Progenitor cell of endocrine pancreas (in vitro differentiated cells): ENCODE results near the gene TMEM163. TPM values are rescaled to one million over a fixed set of nuclear protein-coding genes. Genes with fewer than 3 reads are reported as not detected.
A peak's percentile ranks its signal among the peaks of the same experiment; 100 is the strongest.

ENCODE experiments used
- DNase-seq: peaks from one replicate; pipeline ENCODE4 v3.0.0; 2021; ENCODE audit warnings: low spot score; ENCODE audit not compliant: unreplicated experiment
- H3K27ac Mint-ChIP-seq: 2 replicates; pipeline ENCODE4 v1.8.0; 2021; ENCODE audit warnings: mild to moderate bottlenecking, moderate library complexity, mixed read lengths
- H3K27me3 Mint-ChIP-seq: 2 replicates; pipeline ENCODE4 v1.8.0; 2021; ENCODE audit warnings: mixed read lengths
- H3K36me3 Mint-ChIP-seq: 2 replicates; pipeline ENCODE4 v1.8.0; 2022; ENCODE audit warnings: mixed read lengths; ENCODE audit not compliant: insufficient read depth
- H3K4me1 Mint-ChIP-seq: 2 replicates; pipeline ENCODE4 v1.8.0; 2021; ENCODE audit warnings: low read depth, mixed read lengths
- H3K4me3 Mint-ChIP-seq: 2 replicates; pipeline ENCODE4 v1.8.0; 2021; ENCODE audit warnings: low read depth, mild to moderate bottlenecking, moderate library complexity, mixed read lengths
- H3K9me3 Mint-ChIP-seq: 2 replicates; pipeline ENCODE4 v1.8.0; 2021; ENCODE audit warnings: low read depth, mixed read lengths
- total RNA-seq: library from RNA; stranded (reverse); gene quantifications from 2 replicates; pipeline ENCODE4 v1.2.1, GENCODE V29; 2021
- TF ChIP-seq, protein P1 (sequence below): fragments of 200-600 bp; sonication (generic); IDR thresholded peaks from one replicate; pipeline ENCODE4 v1.5.0; 2021; ENCODE audit warnings: antibody characterized with exemption, mild to moderate bottlenecking; ENCODE audit not compliant: unreplicated experiment

Gene TMEM163
- total RNA-seq, 1 donor from 2014 or later: 3.8 TPM

DNA sequence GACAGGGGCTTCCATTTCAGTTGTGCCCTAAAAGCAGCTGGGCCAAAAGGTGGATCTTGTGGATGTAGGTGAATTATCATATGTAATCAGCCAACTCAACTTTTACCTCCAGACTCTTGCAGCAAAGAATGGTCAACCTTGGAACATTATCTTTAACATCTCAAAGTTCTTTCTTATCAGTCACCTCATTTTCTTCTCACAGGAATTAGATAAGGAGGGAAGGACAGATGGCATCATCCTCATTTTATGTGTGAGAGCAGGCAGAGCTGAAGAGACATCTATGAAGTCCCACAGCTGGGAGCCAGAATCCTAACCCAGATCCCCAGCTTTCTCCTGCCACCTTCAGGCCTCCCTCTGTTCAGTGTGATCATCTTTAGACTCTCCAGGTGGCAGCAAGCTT, 282.9 kb downstream of the TMEM163 start:
- no peaks in the 10 kb centered on the region for H3K27me3 Mint-ChIP-seq
- no peaks in the 10 kb centered on the region for H3K9me3 Mint-ChIP-seq
- H3K27ac Mint-ChIP-seq: peak overlapping the region; percentile 27
- TF ChIP-seq, protein P1, sequence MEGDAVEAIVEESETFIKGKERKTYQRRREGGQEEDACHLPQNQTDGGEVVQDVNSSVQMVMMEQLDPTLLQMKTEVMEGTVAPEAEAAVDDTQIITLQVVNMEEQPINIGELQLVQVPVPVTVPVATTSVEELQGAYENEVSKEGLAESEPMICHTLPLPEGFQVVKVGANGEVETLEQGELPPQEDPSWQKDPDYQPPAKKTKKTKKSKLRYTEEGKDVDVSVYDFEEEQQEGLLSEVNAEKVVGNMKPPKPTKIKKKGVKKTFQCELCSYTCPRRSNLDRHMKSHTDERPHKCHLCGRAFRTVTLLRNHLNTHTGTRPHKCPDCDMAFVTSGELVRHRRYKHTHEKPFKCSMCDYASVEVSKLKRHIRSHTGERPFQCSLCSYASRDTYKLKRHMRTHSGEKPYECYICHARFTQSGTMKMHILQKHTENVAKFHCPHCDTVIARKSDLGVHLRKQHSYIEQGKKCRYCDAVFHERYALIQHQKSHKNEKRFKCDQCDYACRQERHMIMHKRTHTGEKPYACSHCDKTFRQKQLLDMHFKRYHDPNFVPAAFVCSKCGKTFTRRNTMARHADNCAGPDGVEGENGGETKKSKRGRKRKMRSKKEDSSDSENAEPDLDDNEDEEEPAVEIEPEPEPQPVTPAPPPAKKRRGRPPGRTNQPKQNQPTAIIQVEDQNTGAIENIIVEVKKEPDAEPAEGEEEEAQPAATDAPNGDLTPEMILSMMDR: no peak
- peaks cover 43% of the 10 kb centered on the region for H3K4me1 Mint-ChIP-seq
- no peak overlapping the region for H3K4me3 Mint-ChIP-seq
- DNase-seq: no peak
- peaks cover 50% of the 10 kb centered on the region for H3K36me3 Mint-ChIP-seq

DNA sequence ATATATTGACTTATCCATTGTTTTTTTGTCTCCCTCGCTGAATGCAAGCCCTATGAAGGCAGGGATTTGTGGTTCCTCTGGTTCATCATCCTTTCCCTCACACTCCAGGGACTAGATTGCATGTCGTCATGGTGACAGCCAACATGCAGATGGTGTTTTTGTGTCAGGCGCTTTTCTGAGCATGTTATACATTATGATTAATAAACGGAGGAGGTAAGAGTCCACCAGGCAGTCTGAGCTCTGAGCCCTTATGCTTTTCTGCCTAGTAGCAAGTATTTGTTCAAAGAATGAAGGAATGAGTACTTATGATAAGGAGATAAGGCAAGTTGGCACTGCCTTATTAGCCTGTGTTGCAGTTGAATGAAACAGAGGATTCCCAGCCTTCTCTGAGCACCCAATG, 283.3 kb downstream of the TMEM163 start:
- DNase-seq: no peak
- no peak overlapping the region for H3K27ac Mint-ChIP-seq
- H3K4me3 Mint-ChIP-seq: no peak overlapping the region
- TF ChIP-seq, protein P1: no peak
- peaks cover 47% of the 10 kb centered on the region for H3K4me1 Mint-ChIP-seq
- H3K27me3 Mint-ChIP-seq: no peaks in the 10 kb centered on the region
- no peaks in the 10 kb centered on the region for H3K9me3 Mint-ChIP-seq
- H3K36me3 Mint-ChIP-seq: peaks cover 51% of the 10 kb centered on the region

DNA sequence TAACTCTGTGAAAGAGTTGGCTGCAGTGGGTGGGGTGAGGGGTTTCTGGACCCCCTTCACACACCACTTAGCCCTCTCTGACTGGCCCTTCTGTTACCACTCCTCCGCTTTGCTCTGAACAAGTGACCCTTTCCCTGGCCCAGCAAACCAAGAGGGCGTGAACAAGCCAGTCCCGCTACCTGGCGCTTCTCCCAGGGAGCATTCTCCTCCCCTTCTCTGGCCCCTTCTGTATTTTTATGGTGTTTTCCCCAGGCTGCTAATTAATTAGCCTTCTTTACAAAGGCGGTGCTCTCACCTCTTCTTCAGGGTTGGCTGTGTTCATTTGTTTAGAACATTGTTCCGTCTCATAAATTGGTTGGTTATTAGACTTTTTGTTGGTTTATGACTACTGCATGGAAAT, 284.8 kb downstream of the TMEM163 start:
- no peak for DNase-seq
- peak overlapping the region; percentile 42 for H3K4me3 Mint-ChIP-seq
- H3K9me3 Mint-ChIP-seq: no peaks in the 10 kb centered on the region
- H3K36me3 Mint-ChIP-seq: peaks cover 42% of the 10 kb centered on the region
- H3K4me1 Mint-ChIP-seq: peaks cover 49% of the 10 kb centered on the region
- no peaks in the 10 kb centered on the region for H3K27me3 Mint-ChIP-seq
- TF ChIP-seq, protein P1: no peak
- H3K27ac Mint-ChIP-seq: peak overlapping the region; percentile 97

DNA sequence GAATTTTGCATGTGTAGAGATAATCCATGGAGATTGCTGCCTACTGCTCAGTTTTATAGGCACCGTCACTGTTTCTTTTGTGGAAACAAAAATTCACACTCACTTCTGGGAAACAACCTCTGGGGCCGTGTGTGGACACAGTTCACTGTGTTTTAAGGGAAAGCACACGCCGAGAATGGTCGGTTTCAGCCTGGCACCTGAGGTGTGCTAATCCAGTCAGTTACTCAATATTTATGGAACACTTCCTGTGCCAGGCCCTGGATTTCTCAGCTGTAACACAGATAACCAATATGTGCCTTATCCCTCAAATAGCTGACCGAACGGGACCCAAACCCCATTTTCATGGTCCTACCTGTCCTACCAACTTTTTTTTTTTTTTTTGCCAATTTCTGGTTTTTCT, 285.3 kb downstream of the TMEM163 start:
- Mint-ChIP-seq H3K36me3 (peaks cover 40% of the 10 kb centered on the region), H3K9me3 (no peaks in the 10 kb centered on the region), H3K27me3 (no peaks in the 10 kb centered on the region), H3K4me3 (peak overlapping the region; percentile 42), H3K4me1 (peaks cover 49% of the 10 kb centered on the region), H3K27ac (peak overlapping the region; percentile 97)
- DNase-seq: no peak
- TF ChIP-seq, protein P1: no peak

DNA sequence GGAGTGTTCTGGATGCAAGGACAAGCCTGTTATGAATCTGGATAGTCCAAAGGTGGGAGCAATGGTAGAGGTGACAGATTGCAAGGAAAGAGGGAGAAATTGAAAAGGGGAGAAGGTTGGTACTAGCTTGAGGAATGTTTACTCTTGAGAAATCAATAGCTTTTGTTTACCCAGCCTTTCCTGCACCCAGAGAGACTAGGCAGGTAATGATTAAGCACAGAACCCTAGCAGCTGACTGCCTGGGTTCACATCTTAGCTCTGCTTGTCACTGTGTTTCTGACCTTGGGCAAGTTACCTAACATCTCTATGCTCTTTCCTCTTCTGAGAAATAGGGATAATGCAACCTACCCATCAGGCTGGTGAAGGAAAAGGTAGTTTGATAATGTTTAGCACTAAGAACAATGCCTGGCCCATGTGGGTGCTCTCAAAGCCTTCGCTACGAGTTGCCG, 286.3 kb downstream of the TMEM163 start:
- H3K27ac Mint-ChIP-seq: peak overlapping the region; percentile 97
- no peaks in the 10 kb centered on the region for H3K9me3 Mint-ChIP-seq
- TF ChIP-seq, protein P1: no peak
- H3K4me1 Mint-ChIP-seq: peaks cover 49% of the 10 kb centered on the region
- no peak for DNase-seq
- H3K36me3 Mint-ChIP-seq: peaks cover 38% of the 10 kb centered on the region
- no peak overlapping the region for H3K4me3 Mint-ChIP-seq
- no peaks in the 10 kb centered on the region for H3K27me3 Mint-ChIP-seq
